Mammary epithelial cell (primary cell): ENCODE measurements around the gene CTNNBIP1.

Source experiments
- EZH2 ChIP-seq: IDR thresholded peaks from 2 replicates; pipeline ENCODE4 v1.6.1; 2012; ENCODE audit warnings: low read length, inconsistent platforms, borderline replicate concordance
- TF ChIP-seq, protein P1 (sequence below), 2 donors: IDR thresholded peaks in 1 of 2; conservative IDR thresholded peaks in 1 of 2; 2 replicates each; pipeline ENCODE4 v1.5.1; 2011 to 2012; ENCODE audit warnings: inconsistent platforms in 2 of 2, low read length in 2 of 2, mild to moderate bottlenecking in 2 of 2, control low read depth in 1 of 2, low read depth in 1 of 2; ENCODE audit not compliant: insufficient read depth in 1 of 2; ENCODE audit errors: extremely low read depth in 1 of 2

DNA sequence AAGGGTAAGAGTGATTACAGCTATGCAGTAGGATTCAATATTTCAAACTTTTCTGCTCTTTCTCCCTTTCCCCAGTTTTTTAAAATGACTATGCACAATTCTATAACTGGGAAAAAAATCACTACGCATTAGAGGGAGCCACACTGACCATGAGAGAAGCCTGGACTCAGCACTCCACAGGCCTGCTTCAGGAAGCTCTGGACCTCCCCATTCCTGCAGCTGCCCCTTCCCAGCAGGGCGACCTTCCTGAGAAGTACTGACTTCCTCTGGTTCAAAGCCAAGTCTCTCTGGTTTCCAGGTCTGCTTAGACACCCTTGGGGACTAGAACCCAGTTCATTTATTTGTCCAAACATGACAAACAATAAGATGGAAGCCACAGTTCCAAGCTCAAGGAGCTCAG lies 44.3 kb downstream of the CTNNBIP1 start:
- TF ChIP-seq, protein P1, sequence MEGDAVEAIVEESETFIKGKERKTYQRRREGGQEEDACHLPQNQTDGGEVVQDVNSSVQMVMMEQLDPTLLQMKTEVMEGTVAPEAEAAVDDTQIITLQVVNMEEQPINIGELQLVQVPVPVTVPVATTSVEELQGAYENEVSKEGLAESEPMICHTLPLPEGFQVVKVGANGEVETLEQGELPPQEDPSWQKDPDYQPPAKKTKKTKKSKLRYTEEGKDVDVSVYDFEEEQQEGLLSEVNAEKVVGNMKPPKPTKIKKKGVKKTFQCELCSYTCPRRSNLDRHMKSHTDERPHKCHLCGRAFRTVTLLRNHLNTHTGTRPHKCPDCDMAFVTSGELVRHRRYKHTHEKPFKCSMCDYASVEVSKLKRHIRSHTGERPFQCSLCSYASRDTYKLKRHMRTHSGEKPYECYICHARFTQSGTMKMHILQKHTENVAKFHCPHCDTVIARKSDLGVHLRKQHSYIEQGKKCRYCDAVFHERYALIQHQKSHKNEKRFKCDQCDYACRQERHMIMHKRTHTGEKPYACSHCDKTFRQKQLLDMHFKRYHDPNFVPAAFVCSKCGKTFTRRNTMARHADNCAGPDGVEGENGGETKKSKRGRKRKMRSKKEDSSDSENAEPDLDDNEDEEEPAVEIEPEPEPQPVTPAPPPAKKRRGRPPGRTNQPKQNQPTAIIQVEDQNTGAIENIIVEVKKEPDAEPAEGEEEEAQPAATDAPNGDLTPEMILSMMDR (conservative IDR thresholded peaks at IDR 0.05 in 1 of 2, IDR thresholded peaks at IDR 0.05 in 1 of 2; ENCODE audit: extremely low read depth in 1 of 2, insufficient read depth in 1 of 2, low read depth in 1 of 2, low read length in 2 of 2), result no peak
- no peak for TF ChIP-seq EZH2
